ENCODE measurements around the gene PAQR5. TPM values are rescaled to one million over a fixed set of nuclear protein-coding genes. Genes with fewer than 3 reads are reported as not detected.

The PAQR5 gene
- total and polyA plus RNA-seq, 2 donors (not counting 3 experiments of a cell fraction or from before 2014, with no cell fraction given) = 0.08 to 0.09 TPM

DNA sequence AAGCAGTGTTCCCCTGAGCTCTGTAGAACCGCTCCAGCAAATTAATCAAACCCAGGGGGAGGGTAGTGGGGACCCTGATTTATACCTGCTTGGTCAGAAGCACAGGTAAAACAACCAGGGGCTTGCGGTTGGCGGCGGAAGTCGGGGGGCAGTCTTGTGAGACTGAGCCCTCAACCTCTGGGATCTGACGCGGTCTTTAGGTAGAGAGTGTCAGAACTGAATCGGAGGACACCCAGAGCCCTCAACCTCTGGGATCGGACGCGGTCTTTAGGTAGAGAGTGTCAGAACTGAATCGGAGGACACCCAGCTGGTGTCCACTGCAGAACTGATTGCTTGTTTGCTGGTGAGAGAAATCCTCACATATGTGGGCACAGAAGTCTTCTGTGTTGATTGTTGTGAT is 12.9 kb upstream of the PAQR5 start:
- Histone ChIP-seq H4K20me1 (replicated peaks; ENCODE audit: control insufficient read depth, extremely low read depth, insufficient read depth, low read length) (no peaks in the 10 kb centered on the region), H3K27me3 (ENCODE audit: control insufficient read depth in 2 of 2, insufficient read depth in 2 of 2, low read length in 2 of 2) (no peaks in the 10 kb centered on the region), H3K4me1 (ENCODE audit: control insufficient read depth, extremely low read depth, insufficient read depth, low read length) (no peaks in the 10 kb centered on the region), H3K27ac (ENCODE audit: insufficient read depth, low read depth, low read length) (no peak overlapping the region), H3K4me3 (replicated peaks in 1 of 3; ENCODE audit: insufficient read depth in 1 of 3, low read depth in 1 of 3, low read length in 3 of 3) (no peak overlapping the region), H3K79me2 (ENCODE audit: control insufficient read depth, insufficient read depth, low read length) (no peaks in the 10 kb centered on the region), H3K9me1 (replicated peaks; ENCODE audit: control insufficient read depth, extremely low read depth, insufficient read depth, low read length) (no peaks in the 10 kb centered on the region), H3K4me2 (ENCODE audit: insufficient read depth, low read length) (no peak overlapping the region), H3K9me3 (replicated peaks; ENCODE audit: control insufficient read depth, insufficient read depth, low read length) (no peaks in the 10 kb centered on the region), H2AFZ (ENCODE audit: low read depth, low read length) (no peak overlapping the region), H3K36me3 (ENCODE audit: control insufficient read depth in 2 of 2, extremely low read depth in 1 of 2, insufficient read depth in 2 of 2, low read length in 2 of 2) (no peaks in the 10 kb centered on the region), H3K9ac (replicated peaks; ENCODE audit: extremely low read depth, insufficient read depth, low read length) (no peak overlapping the region)
- intact Hi-C loops (cut with micrococcal nuclease) = no loop called here
- DNase-seq (ENCODE audit: low read depth, low spot score) (no peak), FAIRE-seq (peak; percentile 15)
- CTCF ChIA-PET = no interaction called here
- POLR2A ChIA-PET = no interaction called here
- BruUV-seq (replicated peaks) = no TSS peak
- dilution Hi-C loops (cut with MboI; ENCODE audit: extremely low pct_ligation_motif_present, low sequenced_read_pairs) = no loop called here
- TF ChIP-seq, protein P1, sequence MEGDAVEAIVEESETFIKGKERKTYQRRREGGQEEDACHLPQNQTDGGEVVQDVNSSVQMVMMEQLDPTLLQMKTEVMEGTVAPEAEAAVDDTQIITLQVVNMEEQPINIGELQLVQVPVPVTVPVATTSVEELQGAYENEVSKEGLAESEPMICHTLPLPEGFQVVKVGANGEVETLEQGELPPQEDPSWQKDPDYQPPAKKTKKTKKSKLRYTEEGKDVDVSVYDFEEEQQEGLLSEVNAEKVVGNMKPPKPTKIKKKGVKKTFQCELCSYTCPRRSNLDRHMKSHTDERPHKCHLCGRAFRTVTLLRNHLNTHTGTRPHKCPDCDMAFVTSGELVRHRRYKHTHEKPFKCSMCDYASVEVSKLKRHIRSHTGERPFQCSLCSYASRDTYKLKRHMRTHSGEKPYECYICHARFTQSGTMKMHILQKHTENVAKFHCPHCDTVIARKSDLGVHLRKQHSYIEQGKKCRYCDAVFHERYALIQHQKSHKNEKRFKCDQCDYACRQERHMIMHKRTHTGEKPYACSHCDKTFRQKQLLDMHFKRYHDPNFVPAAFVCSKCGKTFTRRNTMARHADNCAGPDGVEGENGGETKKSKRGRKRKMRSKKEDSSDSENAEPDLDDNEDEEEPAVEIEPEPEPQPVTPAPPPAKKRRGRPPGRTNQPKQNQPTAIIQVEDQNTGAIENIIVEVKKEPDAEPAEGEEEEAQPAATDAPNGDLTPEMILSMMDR (IDR thresholded peaks at IDR 0.05; ENCODE audit: extremely low read depth in 1 of 2, insufficient read depth in 1 of 2, low read depth in 1 of 2, low read length in 2 of 2) = no peak
- TF ChIP-seq FOS (IDR thresholded peaks at IDR 0.05; ENCODE audit: borderline replicate concordance, insufficient read depth, low read length) (no peak), JUN (IDR thresholded peaks at IDR 0.05; ENCODE audit: borderline replicate concordance, insufficient read depth, insufficient read length, low read depth) (no peak)
- TF ChIP-seq, protein P2, sequence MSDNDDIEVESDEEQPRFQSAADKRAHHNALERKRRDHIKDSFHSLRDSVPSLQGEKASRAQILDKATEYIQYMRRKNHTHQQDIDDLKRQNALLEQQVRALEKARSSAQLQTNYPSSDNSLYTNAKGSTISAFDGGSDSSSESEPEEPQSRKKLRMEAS (IDR thresholded peaks at IDR 0.05; ENCODE audit: insufficient read depth, insufficient read length) = no peak

DNA sequence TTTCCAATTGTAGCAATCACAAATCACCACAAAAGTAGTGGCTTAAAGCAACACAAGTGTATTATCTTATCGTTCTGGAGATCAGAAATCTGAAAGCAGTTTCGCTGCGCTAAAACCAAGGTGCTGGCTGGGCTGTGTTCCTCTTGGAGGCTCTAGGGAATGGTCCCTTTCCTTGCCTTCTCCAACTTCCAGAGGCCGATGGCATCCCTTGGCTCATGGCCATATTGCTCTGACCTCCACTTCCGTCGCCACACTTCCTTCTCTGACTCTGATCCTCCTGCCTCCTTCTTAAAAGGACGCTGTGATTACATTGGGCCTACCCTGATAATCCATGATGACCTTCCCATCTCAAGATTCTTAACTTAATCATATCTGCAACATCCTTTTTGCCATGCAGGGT is 10.7 kb upstream of the PAQR5 start:
- H3K4me1 ChIP-seq (ENCODE audit: control insufficient read depth, extremely low read depth, insufficient read depth, low read length) = no peaks in the 10 kb centered on the region
- no peak overlapping the region for H2AFZ ChIP-seq (ENCODE audit: low read depth, low read length)
- intact Hi-C loops (cut with micrococcal nuclease) (no loop called here), dilution Hi-C loops (cut with MboI; ENCODE audit: extremely low pct_ligation_motif_present, low sequenced_read_pairs) (no loop called here)
- no peak overlapping the region for H3K4me2 ChIP-seq (ENCODE audit: insufficient read depth, low read length)
- H3K9me3 ChIP-seq (replicated peaks; ENCODE audit: control insufficient read depth, insufficient read depth, low read length) = no peaks in the 10 kb centered on the region
- no peaks in the 10 kb centered on the region for H3K36me3 ChIP-seq (ENCODE audit: control insufficient read depth in 2 of 2, extremely low read depth in 1 of 2, insufficient read depth in 2 of 2, low read length in 2 of 2)
- no peak overlapping the region for H3K9ac ChIP-seq (replicated peaks; ENCODE audit: extremely low read depth, insufficient read depth, low read length)
- H3K79me2 ChIP-seq (ENCODE audit: control insufficient read depth, insufficient read depth, low read length) = no peaks in the 10 kb centered on the region
- DNase-seq (ENCODE audit: low read depth, low spot score) (no peak), FAIRE-seq (no peak)
- no TSS peak for BruUV-seq (replicated peaks)
- H3K9me1 ChIP-seq (replicated peaks; ENCODE audit: control insufficient read depth, extremely low read depth, insufficient read depth, low read length) = no peaks in the 10 kb centered on the region
- ChIA-PET CTCF (interaction anchor here (2.5 kb wide), 1 partner anchor 11 kb away, joined by 6 read pairs; no protein-coding TSS in a partner anchor), POLR2A (no interaction called here)
- TF ChIP-seq MYC (IDR thresholded peaks at IDR 0.05; ENCODE audit: low read depth, low read length) (no peak), JUN (IDR thresholded peaks at IDR 0.05; ENCODE audit: borderline replicate concordance, insufficient read depth, insufficient read length, low read depth) (no peak), FOS (IDR thresholded peaks at IDR 0.05; ENCODE audit: borderline replicate concordance, insufficient read depth, low read length) (no peak), EZH2 (IDR thresholded peaks at IDR 0.05; ENCODE audit: borderline replicate concordance, low read depth, low read length, severe bottlenecking) (no peak), GATA2 (IDR thresholded peaks at IDR 0.05; ENCODE audit: insufficient read depth, insufficient read length, low read depth, low read length) (no peak), POLR2AphosphoS5 (IDR thresholded peaks at IDR 0.05; ENCODE audit: insufficient read depth, low read depth, low read length) (no peak), POLR2A (IDR thresholded peaks at IDR 0.05; ENCODE audit: low read depth, low read length) (no peak)
- TF ChIP-seq, protein P2 (IDR thresholded peaks at IDR 0.05; ENCODE audit: insufficient read depth, insufficient read length) = no peak
- TF ChIP-seq, protein P1 (IDR thresholded peaks at IDR 0.05; ENCODE audit: extremely low read depth in 1 of 2, insufficient read depth in 1 of 2, low read depth in 1 of 2, low read length in 2 of 2) = no peak
- no peak overlapping the region for H3K27ac ChIP-seq (ENCODE audit: insufficient read depth, low read depth, low read length)
- no peak overlapping the region for H3K4me3 ChIP-seq (replicated peaks in 1 of 3; ENCODE audit: insufficient read depth in 1 of 3, low read depth in 1 of 3, low read length in 3 of 3)
- H4K20me1 ChIP-seq (replicated peaks; ENCODE audit: control insufficient read depth, extremely low read depth, insufficient read depth, low read length) = no peaks in the 10 kb centered on the region
- no peaks in the 10 kb centered on the region for H3K27me3 ChIP-seq (ENCODE audit: control insufficient read depth in 2 of 2, insufficient read depth in 2 of 2, low read length in 2 of 2)

Data from endothelial cell of umbilical vein (primary cell).